ENCODE measurements around the gene FARP1.

DNA sequence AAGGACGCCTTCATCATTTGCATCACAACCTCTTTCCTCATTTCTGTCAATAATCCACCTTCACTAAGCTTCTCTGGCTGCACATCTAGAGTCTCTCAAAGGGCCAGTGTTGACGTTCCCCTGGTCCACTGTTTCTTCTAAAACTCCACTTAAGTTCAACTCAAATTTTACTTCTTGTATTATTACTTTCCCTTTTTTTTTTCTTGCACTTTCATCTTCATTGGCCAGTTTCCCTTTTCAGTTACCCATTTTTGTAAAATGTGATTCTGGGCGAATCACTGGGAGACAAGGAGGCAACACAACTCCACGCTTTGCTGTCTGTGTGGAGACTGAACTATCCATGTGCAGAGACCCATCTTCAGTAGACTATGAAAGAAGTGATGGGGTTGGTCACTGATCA lies 162.8 kb downstream of the FARP1 start:
- TF ChIP-seq, protein P1, sequence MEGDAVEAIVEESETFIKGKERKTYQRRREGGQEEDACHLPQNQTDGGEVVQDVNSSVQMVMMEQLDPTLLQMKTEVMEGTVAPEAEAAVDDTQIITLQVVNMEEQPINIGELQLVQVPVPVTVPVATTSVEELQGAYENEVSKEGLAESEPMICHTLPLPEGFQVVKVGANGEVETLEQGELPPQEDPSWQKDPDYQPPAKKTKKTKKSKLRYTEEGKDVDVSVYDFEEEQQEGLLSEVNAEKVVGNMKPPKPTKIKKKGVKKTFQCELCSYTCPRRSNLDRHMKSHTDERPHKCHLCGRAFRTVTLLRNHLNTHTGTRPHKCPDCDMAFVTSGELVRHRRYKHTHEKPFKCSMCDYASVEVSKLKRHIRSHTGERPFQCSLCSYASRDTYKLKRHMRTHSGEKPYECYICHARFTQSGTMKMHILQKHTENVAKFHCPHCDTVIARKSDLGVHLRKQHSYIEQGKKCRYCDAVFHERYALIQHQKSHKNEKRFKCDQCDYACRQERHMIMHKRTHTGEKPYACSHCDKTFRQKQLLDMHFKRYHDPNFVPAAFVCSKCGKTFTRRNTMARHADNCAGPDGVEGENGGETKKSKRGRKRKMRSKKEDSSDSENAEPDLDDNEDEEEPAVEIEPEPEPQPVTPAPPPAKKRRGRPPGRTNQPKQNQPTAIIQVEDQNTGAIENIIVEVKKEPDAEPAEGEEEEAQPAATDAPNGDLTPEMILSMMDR (IDR thresholded peaks at IDR 0.05; ENCODE audit: insufficient read depth, low read length, poor library complexity, severe bottlenecking), result no peak
- TF ChIP-seq EZH2phosphoT487 (conservative IDR thresholded peaks at IDR 0.05; ENCODE audit: low read length), result no peak

All from SU-DHL-6 (cell line).